Left hindlimb (tissue), 1 donor: ENCODE data around the gene MRPS18C.
"Not testable (repeated sequence)": the region's sequence is repeated elsewhere in the genome, so short reads cannot be mapped to it uniquely, and the experiment has no call there.

Experiments
- DNase-seq: peaks from one replicate; pipeline ENCODE4 v3.0.0-alpha.2; 2018

MRPS18C gene

DNA sequence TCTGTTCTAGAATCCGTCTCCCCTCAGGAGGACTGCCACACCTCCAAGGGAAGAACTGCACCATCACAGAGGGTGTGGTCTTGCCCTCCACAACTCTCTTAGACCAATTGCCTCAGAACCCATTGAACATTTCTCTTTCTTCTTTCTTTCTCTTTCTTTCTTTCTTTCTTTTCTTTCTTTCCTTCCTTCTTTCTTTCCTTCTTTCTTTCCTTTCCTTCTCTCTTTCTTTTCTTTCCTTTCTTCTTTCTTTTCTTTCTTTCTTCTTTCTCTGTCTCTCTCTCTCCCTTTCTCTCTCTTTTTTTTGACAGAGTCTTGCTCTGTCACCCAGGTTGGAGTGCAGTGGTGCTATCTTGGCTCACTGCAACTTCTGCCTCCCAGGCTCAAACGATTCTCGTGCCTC lies 45.8 kb downstream of the MRPS18C start:
- not testable (repeated sequence) for DNase-seq

DNA sequence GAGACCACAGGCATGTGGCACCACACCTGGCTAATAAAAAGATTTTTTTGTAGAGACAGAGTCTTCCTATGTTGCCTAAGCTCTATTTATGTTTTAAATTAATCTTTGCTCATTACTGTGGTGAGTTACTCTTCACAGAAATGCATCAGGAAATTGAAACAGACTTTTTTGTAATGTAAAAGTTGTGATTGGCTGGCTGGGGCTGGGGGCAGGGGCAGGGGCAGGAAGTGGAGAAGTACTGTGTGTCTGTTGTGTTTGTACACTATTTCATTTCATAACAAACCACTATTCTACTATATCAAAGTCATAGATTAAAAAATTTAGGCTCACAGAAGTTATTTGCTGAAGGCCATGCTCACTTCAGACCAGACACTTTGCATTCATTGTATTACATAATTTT lies 48.1 kb downstream of the MRPS18C start:
- no peak for DNase-seq

DNA sequence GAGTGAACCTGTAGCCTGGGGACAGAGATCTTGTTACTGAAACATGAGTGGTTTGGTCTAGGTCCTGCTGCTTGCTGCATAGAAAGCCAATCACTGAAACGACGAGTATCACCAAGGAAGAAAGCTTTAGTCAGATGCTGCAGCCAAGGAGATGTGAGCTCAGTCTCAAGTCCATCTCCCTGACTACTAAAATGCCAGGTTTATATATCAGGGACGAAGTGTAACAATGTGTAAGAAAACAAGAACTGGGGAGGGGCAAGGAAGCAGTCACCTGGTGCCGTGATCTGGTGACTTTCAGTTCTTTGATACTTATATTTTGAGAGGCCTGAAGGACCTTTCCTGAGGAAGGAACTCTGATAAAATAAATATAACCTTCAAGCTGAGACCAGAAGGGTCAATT lies 48.6 kb downstream of the MRPS18C start:
- no peak for DNase-seq

DNA sequence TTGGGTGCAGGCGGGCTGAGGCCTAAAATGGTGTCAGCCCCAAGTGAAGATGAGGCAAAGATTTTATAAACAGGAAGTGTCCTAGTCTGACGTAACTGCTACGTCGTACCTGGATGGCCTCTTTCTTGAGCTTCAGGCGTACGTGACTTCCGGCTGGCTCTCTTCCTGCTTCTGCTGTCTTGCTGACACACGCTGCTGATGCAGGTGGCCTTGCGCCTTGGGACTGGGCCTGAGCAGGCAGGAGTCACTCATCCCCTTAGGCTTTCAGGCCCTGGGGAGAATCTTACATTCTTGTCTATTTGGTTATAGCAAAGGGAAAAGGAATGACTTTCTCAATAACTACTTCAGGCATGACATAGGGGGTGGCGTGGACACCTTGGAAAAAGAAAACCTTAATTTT lies 49.1 kb downstream of the MRPS18C start:
- no peak for DNase-seq

DNA sequence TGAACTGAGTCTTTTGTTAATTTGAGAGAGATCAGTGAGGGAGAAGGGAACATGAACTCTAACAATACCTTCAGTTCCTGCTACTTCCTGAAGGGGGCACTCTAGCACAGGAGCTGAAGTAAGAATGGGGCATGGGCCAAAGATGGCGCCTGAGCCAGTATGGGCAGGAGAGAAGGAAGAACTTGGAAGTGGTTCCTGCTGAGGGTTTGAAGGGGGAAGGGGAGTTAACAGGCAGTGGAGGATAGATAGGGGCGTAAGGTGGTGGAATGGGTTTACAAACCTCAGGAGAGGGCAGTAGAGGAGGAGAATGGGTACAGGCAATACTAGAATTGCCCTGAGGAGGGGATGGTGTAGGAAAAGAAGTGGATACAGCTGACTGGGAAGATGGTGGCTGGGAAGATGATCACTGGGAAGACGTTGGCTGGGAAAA lies 53.3 kb downstream of the MRPS18C start:
- not testable (repeated sequence) for DNase-seq

DNA sequence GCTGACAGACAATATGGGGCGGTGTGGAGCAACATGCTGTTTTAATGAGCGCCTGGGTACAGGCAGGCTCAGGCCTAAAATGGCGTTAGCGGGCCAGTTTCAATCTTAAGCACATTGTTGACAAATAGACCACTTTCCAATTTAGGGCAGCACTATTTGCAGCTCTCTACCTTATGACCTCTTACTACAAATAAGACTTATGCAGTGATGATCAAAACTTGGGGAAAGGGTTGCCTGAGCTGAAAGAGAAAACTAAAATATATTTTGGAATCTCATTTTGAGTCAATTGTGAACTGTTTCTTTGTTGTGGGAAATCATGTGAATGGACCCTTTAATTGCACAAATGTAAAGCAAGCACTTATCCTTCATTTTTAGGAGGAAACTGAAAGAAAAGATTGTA lies 54.6 kb downstream of the MRPS18C start:
- no peak for DNase-seq
